SK-N-SH (cell line): ENCODE results near the gene SLC9A2.

Experiments used
- CTCF ChIP-seq: fragments of 200-600 bp; sonication (generic); IDR thresholded peaks from 2 replicates; pipeline ENCODE4 v1.6.1; 2017; ENCODE audit warnings: antibody characterized with exemption, mild to moderate bottlenecking, moderate library complexity
- EP300 ChIP-seq, 2 experiments: IDR thresholded peaks; 2 replicates each; pipeline versions ENCODE4 v1.4.0 to v1.6.1; 2012; ENCODE audit warnings: borderline replicate concordance in 1 of 2, low read depth in 1 of 2, low read length in 1 of 2
- FOSL2 ChIP-seq: IDR thresholded peaks from 2 replicates; pipeline ENCODE4 v1.4.0; 2012; ENCODE audit warnings: low read depth, mild to moderate bottlenecking, moderate library complexity, borderline replicate concordance
- FOXJ3 ChIP-seq: sonication (generic); formaldehyde crosslinking; IDR thresholded peaks from 2 replicates; pipeline ENCODE4 v1.5.1; 2020; ENCODE audit warnings: mild to moderate bottlenecking, missing genetic modification reagents
- FOXM1 ChIP-seq: IDR thresholded peaks from 2 replicates; pipeline ENCODE4 v1.4.0; 2012; ENCODE audit warnings: low read depth, mild to moderate bottlenecking
- JUND ChIP-seq: IDR thresholded peaks from 2 replicates; pipeline ENCODE4 v1.4.0; 2012
- MAX ChIP-seq: IDR thresholded peaks from 2 replicates; pipeline ENCODE4 v1.4.0; 2012; ENCODE audit warnings: low read depth
- POLR2AphosphoS5 ChIP-seq: IDR thresholded peaks from 2 replicates; pipeline ENCODE4 v1.6.1; 2012; ENCODE audit warnings: low read depth, low read length
- RAD21 ChIP-seq: IDR thresholded peaks from 2 replicates; pipeline ENCODE4 v1.6.1; 2012; ENCODE audit warnings: mild to moderate bottlenecking, low read length
- RCOR1 ChIP-seq: fragments of 150-350 bp; IDR thresholded peaks from 2 replicates; pipeline ENCODE4 v1.6.1; 2017; ENCODE audit warnings: antibody characterized with exemption, low read length
- RFX5 ChIP-seq: IDR thresholded peaks from 2 replicates; pipeline ENCODE4 v1.6.1; 2012; ENCODE audit warnings: mild to moderate bottlenecking, improper control_type of control experiment, low read length
- TAF1 ChIP-seq: IDR thresholded peaks from 2 replicates; pipeline ENCODE4 v1.6.1; 2012; ENCODE audit warnings: low read depth, mild to moderate bottlenecking, low read length, moderate library complexity, borderline replicate concordance
- YY1 ChIP-seq: IDR thresholded peaks from 2 replicates; pipeline ENCODE4 v1.4.0; 2012; ENCODE audit warnings: low read depth, mild to moderate bottlenecking
- TF ChIP-seq, protein P1 (sequence below): IDR thresholded peaks from 2 replicates; pipeline ENCODE4 v1.4.0; 2012; ENCODE audit warnings: low read depth, borderline replicate concordance

- TF ChIP-seq MAX (no peak), CTCF (no peak), RAD21 (no peak), JUND (no peak), FOXM1 (no peak), RCOR1 (no peak), YY1 (no peak), RFX5 (no peak), POLR2AphosphoS5 (no peak), EP300 (IDR thresholded peaks at IDR 0.05; ENCODE audit: borderline replicate concordance in 1 of 2, low read depth in 1 of 2, low read length in 1 of 2) (no peak), FOSL2 (no peak), TAF1 (no peak), FOXJ3 (no peak)
- TF ChIP-seq, protein P1, sequence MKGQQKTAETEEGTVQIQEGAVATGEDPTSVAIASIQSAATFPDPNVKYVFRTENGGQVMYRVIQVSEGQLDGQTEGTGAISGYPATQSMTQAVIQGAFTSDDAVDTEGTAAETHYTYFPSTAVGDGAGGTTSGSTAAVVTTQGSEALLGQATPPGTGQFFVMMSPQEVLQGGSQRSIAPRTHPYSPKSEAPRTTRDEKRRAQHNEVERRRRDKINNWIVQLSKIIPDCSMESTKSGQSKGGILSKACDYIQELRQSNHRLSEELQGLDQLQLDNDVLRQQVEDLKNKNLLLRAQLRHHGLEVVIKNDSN = no peak
These were observed 43.5 kb upstream of the SLC9A2 start for GRCh38 chr2:102575888-102576287.
